GM21619 (cell line): ENCODE data around the gene TAL1.
"Not testable (repeated sequence)": the region's sequence is repeated elsewhere in the genome, so short reads cannot be mapped to it uniquely, and the experiment has no call there.

Experiments used
- ATAC-seq: cut with Tn5 transposase; IDR thresholded peaks from one replicate; pipeline ENCODE4 v1.9.1; 2021; ENCODE audit not compliant: unreplicated experiment

Gene TAL1

DNA sequence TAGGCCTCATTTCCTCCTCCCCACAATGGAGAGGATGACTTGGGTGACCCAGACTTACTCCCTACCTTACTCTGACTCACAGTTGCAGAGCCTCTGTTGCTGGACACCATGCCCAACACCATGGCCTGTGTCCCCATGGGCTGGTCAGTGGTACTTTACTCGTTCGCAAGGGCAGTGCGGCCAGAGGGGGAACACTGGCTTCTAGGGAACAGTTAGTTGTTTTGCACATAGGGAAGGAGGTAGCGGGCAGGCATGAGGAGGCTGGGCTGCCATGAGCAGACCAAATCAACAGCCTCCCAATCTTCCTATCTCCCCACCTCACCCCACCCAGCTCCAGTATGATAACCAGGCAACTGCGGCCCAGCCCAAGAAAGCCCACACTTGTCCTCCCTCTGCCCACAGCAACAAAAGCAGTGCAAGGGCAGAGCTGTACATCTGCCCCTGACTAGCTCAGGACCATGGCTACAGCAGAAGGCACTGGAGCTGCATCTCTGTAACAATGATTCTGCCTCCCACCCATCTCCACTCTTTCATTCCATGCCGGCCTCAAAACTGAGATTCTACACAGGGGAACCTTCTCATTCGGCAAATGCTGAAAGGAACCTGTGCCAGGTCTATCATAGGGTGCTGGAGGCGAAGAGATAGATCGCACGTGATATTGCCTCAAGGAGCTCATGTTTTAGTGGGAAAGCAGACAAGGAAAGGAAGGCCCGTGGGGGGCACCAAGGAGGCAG lies 18.6 kb downstream of the TAL1 start:
- no peak for ATAC-seq

DNA sequence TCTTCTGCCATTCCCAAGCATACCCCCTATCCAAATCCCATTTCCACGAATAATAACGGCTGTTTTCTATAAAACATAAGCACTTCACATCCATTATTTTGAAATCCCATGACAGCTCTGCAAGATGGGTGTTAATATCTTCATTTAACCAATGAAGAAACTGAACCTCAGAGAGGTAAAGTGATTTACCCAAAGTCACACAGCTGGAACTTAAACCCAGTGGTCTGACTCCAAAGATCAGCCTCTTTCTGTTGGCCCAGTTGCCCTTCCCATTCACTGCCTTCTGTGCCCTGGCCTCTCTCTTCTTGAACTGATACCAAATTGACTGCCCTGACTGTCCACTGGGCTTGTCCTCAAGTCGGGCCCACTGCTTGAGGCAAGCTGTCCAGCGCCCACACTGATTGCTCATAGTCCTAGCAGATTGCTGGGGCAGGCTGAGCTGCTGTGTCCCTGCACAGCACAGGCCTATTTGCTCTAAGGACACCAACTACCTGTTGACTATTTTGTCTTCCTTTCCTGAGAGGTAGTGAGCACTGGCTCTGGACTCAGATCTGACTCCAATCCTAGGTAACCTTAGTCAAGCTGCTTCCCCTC lies 19.3 kb downstream of the TAL1 start:
- no peak for ATAC-seq

DNA sequence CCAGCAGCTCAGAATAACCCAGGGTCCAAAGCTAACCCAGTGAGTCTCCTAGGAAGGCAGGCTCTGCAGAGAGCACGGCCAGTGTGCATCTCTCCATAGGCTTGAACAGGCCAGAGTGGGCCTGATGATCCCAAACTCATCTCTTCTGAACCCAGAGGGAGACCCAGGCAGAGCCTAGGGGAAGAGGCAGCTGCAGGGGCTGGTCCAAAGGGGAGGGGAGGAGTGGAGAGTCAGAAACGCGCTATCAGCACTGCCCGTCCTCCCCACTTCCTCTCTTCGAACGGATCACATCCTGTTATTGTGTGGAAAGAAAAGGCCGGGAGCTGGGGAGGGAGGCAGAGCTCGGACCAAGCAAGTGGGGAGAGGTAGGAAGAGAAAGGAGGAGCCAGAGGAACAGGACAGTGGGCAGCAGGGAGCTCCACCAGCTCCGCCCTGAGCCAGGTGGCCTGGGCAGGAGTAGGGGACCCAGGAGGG lies 20.2 kb downstream of the TAL1 start:
- no peak for ATAC-seq

DNA sequence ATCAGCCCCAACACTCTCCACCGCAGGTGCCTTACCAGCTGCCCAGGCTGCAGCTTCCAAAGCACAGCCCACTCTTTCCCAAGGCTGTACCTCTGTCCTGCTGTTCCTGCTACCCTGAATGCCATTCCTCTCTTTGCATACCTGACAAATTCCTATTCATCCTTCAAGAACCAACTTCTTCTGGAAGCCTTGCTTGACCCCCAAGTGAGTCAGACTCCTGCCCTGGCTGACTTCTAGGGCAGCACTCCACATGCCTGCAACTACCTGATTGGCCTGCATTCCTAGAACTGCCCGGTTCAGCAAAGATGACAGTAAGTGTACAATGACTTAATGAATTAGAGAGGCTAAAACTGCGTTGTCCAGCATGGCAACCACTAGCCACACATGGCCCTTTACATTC lies 21.4 kb downstream of the TAL1 start:
- no peak for ATAC-seq

DNA sequence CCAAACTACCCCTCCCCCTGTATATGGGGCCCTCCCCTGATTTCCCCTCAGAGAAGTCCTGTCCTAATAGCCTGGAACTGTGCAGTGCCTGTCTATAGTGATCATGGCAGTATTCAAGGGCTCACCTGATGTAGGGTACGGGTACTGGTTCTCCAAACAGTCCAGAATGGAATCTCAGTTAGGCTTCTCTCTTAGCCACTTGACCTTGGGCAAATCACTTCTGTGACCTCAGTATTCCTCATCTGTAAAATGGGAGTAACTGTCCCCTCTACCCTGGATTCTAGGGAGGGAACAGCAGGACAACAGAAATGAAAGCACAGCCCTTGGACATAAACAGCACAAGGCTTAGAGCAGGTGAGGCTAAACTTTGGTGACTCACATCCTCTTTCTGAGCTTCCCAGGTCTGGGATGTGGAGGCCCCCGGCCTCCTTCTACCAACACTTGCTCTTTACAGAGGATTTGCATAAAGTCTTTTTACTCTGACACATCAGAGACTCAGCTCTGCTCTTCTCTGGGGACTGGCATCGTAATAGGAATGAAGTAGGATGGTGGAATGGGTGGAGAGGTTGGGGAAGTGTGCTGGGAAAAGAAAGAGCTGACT lies 22.2 kb downstream of the TAL1 start:
- no peak for ATAC-seq

DNA sequence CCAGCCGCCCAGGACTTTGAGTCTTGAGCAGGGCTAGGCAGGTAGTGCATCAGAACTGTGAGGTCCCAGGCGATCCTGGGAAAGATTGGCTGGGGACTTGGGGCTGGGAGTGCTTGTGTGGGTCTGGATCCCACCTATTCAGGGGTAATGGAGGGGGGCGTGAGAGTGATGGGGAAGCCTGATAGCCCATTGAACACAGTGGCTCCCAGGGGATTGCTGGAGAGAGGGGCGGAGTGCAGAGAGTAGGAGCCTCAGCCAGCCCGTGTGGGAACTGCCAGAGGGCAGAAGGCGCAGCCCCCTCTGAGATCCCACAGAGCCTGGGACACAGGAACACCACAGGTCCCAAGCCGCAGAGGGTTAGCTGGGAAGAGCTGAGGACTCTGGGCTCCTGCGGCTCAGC lies 22.9 kb downstream of the TAL1 start:
- no peak for ATAC-seq

DNA sequence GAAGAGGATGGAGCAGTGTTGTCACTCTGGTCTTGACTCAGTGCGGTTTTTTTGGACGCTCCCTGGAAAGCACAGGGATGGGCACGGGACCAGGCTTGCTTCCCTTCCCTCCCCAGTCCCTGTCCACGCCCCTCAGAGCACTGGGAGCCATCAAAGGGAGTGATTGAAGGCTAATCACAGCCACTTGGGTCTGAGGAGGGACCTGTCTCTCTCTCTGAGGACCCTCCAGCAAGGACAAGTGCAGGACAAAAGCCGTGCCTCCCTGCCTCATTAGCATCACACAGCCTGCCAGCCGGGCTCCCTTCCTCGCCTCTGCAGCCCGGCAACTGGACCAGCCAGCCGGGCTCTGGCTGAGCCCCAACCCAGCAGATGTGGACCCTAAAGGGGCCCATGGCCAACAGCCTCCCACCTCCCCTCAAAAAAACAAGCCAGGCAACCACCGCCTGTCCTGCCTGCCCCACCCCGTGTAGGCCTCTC lies 23.6 kb downstream of the TAL1 start:
- no peak for ATAC-seq

DNA sequence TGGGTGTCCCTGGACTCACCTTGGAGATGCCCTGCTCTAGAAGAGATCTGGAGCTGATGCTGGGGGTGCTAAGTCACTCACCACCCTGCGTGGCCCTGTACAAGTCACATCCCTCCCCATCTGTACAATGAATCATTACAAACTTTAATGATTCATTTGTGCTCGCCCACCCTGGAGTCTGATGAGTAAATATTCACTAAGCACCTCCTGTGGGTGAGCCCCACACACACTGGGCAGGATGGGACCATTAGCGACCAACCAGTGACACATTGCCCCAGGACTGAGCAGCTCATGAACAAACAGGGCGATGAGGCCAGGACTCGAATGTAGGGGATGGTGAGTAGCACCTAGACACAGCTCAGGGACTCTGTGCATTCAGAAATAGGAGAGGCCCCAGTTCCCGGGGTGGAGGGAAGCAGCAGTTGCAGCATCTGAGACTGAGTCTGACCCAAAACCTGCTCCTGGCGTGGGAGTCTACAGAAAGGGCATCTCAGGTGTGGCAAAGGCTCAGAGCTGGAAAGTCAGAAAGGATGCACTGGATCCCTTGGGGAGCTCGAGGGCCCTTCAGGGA lies 24.1 kb downstream of the TAL1 start:
- ATAC-seq = no peak

DNA sequence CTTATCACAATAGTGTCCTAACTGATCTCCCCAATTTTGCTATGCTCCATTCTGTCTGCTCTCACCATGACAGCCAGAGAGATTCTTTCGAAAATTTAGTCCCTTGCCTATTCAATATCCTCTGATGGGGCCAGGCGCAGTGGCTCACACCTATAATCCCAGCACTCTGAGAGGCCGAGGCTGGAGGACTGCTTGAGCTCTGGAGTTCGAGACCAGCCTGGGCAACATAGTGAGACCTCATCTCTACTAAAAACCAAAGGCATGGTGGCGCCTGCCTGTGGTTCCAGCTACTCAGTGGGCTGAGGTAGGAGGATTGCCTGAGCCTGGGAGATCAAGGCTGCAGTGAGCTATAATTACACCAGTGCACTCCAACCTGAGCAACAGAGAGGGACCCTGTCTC lies 26.1 kb downstream of the TAL1 start:
- no peak for ATAC-seq

DNA sequence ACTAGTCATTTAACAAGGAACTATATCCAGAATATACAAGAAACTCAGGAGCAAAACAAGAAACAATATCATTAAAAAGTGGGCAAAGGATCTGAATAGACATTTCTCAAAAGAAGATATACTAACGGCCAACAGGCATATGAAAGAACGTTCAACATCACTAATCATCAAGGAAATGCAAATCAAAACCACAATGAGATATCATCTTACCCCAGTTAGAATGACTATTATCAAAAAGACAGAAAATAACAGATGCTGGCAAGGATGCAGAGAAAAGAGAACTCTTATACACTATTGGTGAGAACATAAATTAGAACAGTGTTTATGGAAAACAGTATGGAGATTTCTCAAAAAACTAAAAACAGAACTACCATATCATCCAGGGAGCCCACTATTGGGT lies 28.5 kb downstream of the TAL1 start:
- ATAC-seq = not testable (repeated sequence)

DNA sequence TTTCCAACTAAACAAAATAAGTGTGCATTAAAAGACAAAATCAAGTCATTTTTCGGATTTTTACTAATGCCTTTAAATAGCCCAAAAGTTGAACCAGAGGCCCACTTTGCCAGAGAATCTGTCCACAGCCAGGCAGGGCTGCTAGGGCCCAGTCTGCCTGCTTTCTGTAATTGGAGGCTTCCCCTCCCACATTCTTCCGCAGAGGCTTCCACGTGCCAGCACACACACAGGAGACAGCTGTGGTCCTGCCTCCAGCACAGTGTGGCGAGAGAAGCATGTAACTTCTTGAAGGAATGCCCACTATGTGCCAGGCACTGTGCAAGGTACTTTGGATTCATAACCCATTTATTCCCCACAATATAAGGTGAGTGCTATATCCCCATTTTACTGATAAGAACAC lies 30.8 kb downstream of the TAL1 start:
- ATAC-seq = no peak

DNA sequence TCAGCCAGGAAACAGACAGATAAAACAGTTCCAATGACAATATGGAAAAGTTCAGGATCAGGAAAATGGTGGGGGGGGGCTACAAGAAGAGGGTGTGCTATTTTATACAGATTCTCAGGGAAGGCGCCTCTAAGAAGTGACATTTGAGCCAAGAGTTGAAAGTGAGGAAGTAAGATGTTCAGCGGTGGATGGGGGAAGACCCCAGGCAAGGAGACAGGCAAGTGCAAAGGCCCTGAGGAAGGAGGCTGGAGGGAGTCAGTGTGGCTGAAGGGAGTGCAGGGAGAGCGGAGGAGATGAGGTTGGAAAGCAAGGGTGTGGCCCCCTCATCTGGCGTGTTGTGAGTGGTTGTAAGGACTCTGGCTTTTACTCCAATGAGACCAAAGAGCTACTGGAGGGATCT lies 33.8 kb downstream of the TAL1 start:
- no peak for ATAC-seq

DNA sequence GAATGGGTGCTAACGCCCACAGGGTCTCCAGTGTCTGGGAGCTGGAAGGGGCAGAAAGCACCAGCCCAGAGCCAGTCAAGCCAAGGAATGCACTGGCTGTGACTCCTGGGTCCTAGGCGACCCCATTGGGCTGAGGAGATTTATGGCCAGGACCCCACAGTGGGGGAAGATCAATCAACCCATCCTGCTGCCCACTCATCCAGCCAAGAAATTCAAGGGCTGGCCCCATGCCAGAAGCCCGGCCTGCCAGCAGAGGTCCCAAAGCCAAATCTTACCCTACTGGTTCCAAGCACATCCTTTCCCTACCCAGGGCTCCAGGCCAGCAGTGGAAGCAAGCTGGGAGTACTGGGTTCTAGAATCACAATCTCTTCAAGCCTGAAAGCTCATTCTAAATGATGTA lies 35.4 kb downstream of the TAL1 start:
- no peak for ATAC-seq

DNA sequence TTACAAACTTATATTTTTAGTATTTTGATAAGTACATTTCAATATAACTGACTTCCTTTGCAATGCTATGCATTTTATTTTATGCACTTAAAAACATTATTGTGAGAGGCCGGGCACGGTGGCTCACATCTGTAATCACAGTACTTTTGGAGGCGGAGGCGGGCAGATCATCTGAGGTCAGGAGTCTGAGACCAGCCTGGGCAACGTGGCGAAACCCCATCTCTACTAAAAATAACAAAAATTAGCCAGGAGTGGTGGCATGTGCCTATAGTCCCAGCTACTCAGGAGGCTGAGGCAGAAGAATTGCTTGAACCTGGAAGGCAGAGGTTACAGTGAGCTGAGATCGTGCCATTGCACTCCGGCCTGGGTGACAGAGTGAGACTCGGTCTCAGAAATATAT lies 36.0 kb downstream of the TAL1 start:
- not testable (repeated sequence) for ATAC-seq

DNA sequence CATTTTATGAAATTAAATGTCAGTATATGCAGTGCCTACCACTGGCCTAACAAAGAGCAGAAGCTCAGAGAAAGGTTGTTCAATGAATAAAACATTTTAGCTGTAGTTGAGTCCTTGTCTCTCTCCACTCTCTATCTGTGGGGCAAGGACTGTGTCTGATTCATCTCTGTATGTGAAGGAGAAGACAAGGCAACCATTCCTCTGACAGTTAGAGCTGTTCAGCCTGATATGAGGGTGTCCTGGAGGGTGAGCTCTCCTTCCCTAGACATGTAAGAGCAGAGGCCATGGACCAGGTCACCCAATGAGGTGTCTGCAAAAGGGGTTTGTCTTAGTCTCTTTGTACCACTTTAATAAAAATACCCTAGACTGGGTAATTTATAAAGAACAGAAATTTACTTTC lies 37.7 kb downstream of the TAL1 start:
- ATAC-seq = no peak

DNA sequence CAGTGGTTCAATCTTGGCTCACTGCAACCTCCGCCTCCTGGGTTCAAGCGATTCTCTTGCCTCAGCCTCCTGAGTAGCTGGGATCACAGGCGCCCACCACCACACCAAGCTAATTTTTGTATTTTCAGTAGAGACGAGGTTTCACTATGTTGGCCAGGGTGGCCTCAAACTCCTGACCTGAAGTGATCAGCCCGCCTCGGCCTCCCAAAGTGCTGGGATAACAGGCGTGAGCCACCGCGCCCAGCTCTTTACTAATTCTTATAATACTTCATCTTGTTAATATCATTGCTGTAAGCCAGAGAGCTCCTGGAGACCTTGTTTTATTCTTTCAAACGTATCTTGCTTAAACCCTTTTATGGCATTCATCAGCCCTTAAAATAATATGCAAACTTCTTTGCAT lies 38.5 kb downstream of the TAL1 start:
- not testable (repeated sequence) for ATAC-seq

DNA sequence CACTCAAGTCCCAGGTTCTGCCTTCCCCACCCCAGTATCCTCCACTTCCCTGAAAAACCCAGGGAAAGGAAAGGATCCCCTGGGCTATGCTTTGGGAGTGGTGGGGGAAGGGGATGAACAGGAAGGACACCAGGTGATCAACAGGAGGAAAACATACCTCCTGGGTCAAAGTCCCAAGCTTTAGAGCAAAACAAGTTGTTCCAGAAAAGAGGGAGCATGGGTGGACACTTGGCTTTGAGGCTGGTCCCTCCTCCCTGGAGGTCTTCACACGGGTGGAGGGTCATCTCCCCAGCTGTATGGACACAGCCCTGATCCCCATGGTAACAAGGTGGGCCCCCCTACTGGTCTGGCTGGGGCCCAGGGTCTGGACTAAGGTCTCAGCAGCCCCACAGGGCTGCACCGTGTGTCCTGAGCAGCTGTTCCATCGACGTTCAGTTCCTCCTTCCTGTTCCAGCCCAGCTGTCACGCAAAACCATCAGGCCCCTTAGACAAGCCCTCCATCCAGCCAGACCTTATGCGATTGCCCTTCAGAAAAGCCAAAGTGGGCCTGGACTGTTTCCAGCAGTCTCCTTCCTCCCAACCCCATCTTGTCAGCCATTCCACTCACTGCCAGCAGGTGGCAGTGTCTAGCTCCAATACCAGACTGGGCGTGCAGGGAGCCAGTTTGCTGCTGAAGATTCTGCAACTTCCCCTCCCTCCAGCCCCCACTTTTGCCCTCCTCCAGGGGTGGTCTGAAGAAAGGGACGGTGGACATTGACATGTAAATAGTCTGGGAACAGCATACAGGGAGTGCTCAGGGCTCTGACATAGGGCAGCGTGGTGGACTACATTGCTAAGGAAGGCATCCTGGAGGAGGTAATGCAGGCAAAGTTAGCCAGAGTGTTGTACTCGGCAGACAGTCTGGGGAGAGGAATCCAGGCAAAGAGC lies 39.3 kb downstream of the TAL1 start:
- ATAC-seq = no peak

DNA sequence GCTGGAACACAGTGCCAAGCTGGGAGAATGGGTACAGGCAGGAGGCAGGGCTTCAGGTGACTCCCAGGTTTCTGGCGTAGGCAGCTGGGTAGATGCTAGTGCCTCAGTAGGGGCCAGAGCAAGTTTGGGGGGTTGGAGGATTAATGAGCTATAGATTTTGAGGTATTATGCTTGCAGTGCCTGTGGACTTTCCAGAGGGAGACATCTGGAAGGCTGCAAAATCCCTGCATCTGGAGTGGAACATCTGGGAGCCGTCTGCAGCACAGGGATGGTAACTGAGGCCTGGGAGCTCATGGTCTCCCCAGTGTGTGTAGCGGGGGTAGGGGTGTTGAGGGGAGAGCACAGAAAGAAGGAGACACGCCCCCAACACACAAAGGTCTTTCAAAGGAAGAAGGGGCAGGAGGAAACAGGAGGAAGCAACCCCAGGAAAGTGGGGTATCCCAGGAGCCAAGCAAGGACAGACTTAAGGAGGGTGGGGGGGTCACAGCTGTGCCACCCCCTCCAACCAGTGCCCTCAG lies 40.0 kb downstream of the TAL1 start:
- ATAC-seq = no peak

DNA sequence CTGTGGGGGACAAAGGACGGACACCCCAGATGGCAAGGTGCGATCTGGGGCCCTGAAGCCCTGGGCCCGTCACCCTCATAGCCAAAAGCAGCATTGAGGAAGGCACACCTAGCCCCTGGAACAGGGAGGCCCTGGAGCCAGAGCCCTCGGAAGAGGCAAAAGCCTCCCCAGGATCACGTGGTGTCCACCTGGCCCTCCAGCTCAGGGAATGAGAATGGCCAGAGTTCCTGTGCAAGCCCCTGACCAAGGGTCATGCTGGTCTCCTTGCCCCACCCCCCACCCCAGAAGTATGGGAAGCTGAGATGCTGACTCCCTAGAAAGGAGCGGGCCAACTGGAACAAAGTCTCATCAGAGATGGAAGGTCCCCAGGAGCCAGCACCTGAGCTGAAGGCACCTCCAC lies 41.2 kb downstream of the TAL1 start:
- ATAC-seq = no peak

DNA sequence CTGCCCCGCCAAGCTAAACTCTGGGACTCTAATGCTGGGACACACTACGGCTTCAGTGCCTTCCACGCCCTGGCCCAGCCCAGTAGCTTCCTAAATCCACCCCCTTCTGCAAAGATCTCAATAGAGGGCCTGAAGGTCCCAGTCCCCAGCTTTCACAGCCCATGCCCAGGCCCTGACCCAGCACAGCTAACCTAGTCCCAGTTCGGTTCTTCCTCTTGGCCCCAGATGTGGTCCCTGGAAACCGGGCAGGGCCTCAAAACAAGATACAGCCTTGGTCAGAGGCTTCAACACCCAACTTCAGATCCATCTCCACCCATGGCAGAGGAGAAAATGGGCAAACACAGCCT lies 41.5 kb downstream of the TAL1 start:
- ATAC-seq = no peak
